A549 (cell line): ENCODE data around the gene GINS3.

ENCODE experiments used
- NPAS2 ChIP-seq: fragments of 250-450 bp; sonication (Bioruptor Pico); IDR thresholded peaks from 2 replicates; pipeline ENCODE4 v1.8.0; 2022; ENCODE audit warnings: mild to moderate bottlenecking, moderate library complexity, borderline replicate concordance
- POLR2A ChIP-seq: IDR thresholded peaks from 2 replicates; pipeline ENCODE4 v1.6.1; 2012; ENCODE audit warnings: mild to moderate bottlenecking, low read length
- TF ChIP-seq, protein P1 (sequence below): fragments of >200 bp; sonication (Bioruptor Twin); formaldehyde crosslinking; IDR thresholded peaks from 3 replicates; pipeline ENCODE4 v1.5.1; 2016

DNA sequence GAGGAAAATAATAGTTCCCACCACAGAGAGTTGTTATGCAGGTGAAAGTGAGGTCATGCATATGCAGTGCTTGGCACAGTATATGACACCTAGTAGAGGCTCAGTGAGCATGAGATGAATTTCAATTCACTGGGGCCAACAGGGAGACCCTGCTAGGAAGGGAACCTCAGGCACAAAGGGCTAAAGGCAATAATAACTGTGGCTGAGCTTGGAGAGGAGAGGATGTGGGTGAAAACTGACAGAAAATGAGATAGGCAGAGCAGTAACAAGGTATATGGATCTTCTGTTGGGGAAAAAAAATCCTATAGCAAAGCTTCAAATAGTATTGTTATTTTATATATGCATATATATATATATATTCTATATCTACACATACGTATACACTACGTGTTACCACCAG, 25.0 kb upstream of the GINS3 start:
- no peak for TF ChIP-seq POLR2A
- TF ChIP-seq, protein P1, sequence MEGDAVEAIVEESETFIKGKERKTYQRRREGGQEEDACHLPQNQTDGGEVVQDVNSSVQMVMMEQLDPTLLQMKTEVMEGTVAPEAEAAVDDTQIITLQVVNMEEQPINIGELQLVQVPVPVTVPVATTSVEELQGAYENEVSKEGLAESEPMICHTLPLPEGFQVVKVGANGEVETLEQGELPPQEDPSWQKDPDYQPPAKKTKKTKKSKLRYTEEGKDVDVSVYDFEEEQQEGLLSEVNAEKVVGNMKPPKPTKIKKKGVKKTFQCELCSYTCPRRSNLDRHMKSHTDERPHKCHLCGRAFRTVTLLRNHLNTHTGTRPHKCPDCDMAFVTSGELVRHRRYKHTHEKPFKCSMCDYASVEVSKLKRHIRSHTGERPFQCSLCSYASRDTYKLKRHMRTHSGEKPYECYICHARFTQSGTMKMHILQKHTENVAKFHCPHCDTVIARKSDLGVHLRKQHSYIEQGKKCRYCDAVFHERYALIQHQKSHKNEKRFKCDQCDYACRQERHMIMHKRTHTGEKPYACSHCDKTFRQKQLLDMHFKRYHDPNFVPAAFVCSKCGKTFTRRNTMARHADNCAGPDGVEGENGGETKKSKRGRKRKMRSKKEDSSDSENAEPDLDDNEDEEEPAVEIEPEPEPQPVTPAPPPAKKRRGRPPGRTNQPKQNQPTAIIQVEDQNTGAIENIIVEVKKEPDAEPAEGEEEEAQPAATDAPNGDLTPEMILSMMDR: no peak
- TF ChIP-seq NPAS2 (CRISPR knock-in tag): no peak
